Suppressor macrophage treated with lipopolysaccharide for 4 hours (primary cell): ENCODE data around the gene TIMP1.

Source experiments
- DNase-seq: peaks from one replicate; pipeline ENCODE4 v3.0.0-alpha.2; 2020

TIMP1 gene

DNA sequence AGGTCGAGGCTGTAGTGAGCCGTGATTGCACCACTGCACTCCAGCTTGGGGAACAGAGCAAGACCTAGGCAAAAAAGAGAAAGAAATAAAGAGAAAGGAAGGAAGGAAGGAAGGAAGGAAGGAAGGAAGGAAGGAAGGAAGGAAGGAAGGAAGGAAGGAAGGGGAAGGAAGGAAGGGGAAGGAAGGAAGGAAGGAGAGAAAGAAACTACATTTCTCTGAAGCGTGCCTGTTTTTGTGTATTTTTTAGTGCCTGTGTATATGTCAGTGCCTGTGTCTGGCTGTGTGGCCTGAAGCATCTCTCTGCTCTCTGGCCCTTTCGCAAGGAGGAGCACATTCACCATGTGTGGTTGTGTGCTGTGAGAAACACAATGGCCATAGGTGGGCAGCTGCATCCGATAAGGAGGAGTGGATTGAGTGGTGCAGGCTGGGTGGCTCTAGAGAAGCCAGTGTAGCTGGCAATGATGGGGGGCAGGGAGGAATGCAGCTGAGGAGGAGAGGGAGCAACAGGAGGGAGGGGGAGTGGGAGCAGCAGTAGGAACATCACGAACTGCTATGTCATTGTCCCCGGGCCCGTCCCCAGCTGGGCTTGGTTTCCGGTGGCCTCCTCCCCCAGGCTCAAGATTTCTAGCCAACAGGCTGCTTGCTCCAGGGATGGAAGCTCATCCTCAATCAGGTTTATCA lies 26.0 kb downstream of the TIMP1 start:
- DNase-seq, result no peak

DNA sequence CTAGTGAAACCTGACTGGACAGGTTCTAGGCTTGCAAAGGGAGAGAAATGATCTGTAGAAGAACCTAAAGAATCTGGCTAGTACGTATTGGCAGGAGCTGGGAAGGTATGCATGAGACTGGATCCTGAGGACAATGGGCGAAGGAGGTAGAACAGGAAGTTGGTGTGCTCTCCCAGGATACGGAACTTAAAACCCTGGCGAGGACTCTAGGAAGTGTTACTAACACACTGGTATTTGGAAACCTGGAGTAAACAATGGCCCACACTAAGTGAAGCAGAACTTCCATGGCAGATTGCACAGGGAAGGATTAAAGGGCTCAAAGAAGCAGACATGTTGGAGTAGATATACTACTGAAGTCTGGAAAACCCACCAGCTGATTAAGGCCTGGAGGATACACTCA lies 28.3 kb downstream of the TIMP1 start:
- no peak for DNase-seq

DNA sequence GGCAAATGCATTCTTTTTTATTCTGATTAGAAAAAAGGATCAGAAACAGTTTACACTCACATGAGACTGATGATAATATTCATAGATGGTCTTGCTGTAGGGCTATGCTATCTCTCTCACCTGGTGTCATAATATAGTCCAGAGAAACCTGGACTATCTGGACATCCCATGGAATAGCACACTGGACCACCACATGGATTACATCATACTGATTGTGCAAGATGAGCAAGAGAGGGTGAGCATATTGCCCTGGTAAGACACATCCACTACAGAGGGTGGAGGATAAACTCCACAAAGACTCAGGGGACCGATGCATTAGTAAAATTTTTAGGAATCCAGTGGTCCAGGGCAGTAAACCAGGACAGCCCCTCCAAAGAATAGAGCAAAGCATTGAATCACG lies 29.3 kb downstream of the TIMP1 start:
- DNase-seq, result no peak

DNA sequence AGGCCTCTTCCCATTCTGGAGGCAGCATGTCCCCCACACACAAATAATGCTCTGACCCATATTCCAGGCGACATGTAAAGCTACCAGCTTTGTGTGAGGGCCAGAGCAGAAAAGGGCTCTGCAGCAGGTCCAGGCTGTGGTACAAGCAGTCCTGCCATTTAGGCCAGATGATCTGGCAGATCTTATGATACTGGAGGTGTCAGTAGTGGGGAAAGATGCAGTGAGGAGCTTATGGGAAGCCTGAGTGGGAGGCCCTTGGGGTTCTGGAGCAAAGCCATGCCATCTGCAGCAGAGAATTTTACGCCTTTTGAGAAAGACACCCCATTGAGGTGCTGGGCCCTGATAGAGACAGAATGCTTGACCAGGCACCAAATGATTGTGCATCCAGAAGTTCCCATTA lies 29.7 kb downstream of the TIMP1 start:
- no peak for DNase-seq

DNA sequence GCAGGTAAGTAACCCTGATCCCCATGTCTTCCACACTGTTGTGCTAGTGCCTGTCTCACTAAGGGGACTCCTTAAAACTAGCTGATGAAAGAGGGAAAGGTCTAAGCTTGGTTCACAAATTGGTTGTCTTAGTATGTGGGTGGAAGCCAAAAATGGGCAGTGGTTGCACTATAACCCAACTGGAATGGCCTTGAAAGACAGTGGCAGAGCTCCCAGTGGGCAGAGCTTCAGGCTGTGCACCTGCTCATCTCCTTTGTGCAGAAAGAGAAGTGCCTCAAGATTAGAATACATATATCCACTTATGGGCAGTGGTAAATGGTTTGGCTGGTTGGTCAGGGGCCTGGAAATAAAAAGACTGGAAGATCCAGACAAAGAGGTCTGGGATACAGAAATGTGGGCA lies 30.2 kb downstream of the TIMP1 start:
- no peak for DNase-seq

DNA sequence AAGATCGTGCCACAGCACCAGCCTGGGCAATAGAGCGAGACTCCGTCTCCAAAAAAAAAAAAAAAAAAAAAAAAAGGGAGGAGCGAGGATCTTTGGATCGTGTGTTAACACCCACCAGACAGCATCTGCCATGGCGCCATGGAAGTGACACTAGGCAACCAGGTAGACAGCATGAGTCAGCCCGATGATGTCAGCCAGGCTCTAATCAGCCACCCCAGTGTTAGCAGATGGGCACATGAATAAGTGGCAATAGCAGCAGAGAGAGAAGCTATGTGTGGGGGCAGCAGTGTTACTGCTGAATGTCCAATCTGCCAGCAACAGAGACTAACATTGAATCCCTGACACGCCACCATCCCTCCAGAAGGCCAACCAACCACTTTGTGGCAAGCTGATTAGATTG lies 30.8 kb downstream of the TIMP1 start:
- DNase-seq, result no peak

DNA sequence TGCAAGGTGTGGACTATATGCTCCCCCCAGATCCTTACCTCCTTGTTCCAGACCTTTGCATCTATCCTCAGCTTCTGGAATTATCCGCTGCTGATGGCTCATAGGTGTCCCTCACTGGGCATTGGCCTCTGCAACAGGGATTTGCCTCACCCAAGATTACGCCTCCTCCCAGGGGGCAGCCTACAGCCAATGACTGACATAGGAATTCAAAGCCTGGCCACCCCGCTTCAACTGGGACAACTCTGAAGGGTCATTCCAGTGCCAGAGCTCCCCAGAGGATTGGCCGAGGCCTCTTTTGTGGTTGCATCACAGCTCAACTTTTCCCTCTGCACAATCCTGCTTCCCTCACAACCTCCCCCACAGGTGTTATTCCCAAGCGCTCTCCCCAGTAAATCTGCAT lies 32.4 kb downstream of the TIMP1 start:
- no peak for DNase-seq

DNA sequence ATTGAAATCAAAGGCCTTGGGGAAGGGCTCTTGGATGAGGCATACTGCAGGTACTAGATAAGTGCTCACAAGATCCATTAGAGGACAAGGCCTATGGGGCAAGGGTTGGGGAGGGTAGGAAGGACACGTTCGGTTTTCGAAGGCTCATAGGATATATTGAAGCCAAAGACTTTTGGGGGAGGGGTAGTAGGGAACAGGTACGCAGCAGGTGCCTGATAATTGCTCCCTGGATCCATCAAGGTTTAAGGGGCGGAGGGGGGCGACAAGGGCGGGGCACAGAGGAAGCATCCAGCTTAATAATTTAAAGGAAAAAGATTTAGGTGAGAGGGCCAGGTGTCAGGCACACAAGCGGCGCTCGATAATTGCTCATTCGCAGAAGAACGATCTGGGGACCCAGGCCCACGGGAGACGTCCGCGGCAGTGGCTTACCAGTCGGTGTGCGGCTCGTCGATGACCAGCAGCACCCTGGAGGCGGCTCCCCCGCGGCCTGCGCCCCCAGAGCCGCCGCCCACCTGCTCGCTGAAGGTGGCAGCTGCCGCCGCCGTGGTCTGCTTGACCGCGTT lies 36.8 kb downstream of the TIMP1 start:
- DNase-seq, result no peak

DNA sequence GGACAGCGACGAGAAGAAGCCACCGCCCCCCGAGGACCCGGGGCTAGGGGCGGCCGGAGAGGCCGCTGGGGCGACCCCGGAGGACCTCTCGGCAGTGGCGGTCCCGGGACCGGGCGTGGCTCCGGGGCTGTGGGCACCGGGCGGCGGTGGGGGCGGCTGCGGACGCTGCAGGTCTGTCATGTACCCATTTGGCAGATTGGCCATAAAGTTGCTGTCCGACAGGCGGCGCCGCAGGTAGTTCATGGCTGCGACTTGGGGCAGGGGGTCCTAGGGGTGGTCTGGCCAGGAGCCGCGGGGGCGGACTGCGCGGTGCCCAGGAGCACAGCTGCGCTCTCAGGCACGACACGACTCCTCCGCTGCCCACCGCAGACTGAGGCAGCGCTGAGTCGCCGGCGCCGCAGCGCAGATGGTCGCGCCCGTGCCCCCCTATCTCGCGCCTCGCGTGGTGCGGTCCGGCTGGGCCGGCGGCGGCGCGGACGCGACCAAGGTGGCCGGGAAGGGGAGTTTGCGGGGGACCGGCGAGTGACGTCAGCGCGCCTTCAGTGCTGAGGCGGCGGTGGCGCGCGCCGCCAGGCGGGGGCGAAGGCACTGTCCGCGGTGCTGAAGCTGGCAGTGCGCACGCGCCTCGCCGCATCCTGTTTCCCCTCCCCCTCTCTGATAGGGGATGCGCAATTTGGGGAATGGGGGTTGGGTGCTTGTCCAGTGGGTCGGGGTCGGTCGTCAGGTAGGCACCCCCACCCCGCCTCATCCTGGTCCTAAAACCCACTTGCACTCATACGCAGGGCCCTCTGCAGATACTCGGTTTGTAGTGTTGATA lies 37.5 kb downstream of the TIMP1 start, which contains the start of gene SYN1:
Gene SYN1 (minus strand): TSS at position 372 of the 817 bp plus-strand sequence. CDS start 129 bp downstream, at position 243.
- DNase-seq, result peak; percentile 85

DNA sequence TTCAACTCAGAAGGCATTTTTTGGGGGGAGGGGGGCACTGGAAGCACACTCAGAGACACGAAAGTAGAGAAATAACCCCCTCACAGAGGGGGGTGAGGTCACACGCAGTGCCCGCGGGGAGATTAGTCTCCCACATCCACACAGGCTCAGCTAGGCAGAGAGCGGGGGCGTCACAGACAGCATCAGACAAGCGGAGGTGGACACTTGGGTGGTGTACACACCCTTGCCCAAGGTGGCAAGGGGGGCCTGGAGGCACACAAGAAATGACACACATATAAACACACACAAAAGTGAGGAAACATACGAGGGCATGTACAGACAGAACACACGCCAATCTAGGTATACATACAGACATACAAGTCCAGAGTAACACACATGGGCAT lies 38.1 kb downstream of the TIMP1 start:
- DNase-seq, result no peak

DNA sequence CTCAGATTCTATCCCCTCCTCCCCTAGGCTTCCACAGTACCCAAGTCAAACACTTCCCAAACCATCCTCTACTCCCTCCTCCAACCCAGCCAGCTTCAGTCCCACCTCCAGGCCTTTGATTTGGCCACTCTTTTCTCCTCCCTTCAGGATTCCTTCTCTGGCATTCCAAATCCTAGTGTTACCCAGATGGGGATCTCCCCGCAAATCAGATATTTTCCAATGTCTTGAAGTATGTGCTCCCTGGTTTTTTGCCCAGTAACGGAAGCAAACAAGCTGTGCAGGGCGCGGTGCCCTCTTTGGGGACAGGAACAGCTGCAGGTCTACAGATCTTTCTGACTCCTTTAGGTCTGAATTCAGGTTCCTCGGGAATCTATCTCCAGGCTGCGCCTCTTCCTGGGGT lies 39.6 kb downstream of the TIMP1 start:
- DNase-seq, result no peak

DNA sequence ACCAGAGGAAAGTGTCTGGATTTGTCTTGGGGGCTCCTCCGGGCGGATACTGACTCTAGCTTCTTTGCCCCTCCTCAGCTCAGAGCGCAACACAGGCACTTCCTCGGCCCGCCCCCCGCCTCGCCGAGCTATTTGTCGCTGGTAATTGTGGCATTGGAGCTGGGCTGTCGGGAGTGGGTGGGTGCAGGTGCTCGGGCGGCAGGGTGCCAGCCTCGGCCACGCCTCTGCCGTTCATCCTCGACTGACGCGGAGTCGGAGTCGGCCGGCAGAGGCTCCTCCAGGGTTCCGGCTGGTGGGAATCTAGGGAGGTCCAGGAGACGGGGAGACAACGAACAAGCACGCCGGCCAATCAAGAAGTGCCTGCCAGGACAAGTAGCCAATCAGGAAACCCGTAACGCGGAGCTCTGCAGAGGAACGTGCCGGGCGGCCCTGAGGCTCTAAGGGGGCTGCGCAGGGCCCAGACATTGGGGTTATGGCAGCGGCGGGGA lies 41.3 kb downstream of the TIMP1 start:
- DNase-seq, result peak; percentile 58

DNA sequence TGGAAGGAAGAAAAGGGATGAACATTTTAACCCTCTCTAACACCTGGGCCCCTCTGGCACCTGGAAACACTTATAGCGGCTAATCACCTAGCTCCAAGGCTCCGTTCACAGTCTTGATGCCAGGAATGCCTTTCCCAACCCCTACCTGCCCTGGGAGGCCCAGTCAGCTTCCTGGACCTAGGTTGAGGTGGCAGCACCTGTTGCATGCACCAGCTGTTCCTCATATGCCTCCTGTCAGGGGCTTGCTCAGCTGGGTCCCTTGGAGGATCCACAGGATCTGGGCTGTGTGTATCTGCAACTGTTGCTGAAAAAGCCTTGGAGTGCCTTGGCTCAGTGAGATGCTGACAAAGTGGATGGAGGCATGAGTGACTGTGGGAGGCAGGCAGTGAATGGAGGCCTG lies 43.1 kb downstream of the TIMP1 start:
- no peak for DNase-seq

DNA sequence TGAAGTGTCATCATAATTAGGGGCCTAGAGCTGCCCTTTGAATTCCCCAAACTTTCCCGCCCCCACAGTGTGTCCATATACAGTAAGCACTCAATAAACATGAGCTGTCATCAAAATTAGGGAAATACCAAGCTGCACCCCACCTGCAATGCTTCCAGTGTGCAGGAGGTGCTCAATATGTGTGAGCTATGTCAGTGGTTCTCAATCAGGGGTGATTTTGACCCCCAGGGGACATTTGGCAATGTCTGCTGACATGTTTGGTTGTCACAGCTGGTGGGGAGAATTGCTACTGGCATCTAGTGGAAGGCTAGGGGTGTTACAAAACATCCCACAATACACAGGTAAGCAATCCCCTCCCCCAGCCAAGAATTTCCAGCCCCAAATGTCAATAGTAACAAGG lies 46.7 kb downstream of the TIMP1 start:
- DNase-seq, result peak; percentile 38

DNA sequence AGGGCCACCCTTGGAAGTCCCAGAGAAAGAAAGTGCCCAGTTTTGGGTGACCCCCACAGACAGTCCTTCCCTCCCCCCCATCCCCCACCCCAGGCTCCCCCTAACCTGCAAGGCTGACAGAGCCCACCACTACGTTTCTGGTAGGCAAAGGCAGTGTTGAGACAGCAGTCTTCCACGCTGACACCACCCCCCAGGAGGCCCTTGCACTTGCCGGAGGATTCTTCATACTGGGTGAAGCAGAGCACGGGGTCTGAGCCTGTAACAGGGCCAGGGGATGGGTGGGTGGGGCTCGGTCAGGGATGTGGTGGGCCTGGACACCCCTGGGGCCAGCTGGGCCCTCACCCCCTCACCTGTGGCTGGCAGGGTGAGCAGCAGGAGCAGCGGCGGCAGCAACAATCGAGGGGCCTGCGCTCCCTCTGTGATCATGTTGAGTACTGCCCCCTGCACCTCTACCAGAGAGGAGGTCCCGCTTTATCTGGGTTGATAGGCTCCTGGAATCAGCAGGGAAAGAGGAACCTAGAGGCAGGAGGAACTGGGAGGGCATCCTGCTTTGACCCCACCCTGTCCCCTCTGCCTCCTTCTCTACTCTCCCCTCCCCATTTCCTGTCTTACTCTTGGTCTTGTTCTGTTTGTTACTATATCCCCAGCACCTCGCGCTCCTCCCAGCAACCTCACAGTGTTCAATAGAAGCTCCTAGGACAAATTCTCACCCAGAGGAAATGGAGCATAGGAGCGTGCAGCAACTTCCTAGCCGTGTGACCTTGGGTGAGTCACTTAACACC lies 47.4 kb downstream of the TIMP1 start, which contains the start of gene CFP:
Gene CFP (minus strand): TSS at position 512 of the 782 bp plus-strand sequence. CDS start 86 bp downstream, at position 426.
- no peak for DNase-seq

DNA sequence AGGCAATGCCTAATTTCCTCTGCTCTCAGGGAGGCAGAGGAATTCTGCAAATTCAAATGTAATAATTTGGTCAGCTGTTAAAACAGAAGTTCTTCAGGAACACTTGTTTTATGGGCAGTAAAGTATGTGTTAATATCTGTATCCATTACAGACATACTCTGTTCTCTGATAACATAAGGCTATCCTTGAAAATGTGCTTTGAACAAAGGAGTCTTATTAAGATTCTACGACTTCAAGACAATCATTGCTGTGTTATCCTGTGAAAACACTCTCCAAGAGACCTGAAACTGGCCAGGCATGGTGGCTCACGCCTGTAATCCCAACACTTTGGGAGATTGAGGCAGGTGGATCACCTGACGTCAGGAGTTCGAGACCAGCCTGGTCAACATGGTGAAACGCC lies 49.4 kb downstream of the TIMP1 start:
- DNase-seq, result no peak

DNA sequence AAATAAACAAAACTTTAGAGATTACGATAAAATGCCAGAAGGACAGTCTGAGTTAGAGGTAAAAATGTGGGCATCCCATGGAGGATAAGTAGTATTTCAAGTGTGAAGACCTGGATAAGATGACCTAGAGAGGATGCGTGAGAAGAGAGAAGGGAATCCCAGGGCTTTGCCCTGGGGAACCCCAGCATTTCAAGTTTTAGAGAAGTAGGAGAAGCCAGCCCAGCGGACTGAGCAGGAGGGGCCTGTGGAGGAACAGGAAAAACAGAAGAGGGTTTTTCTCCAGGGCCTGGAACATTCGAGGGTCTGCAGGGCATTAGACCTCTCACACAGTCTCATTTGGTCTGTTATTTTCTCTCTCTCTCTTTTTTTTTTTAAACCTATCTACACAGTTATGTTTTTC lies 50.4 kb downstream of the TIMP1 start:
- peak; percentile 80 for DNase-seq

DNA sequence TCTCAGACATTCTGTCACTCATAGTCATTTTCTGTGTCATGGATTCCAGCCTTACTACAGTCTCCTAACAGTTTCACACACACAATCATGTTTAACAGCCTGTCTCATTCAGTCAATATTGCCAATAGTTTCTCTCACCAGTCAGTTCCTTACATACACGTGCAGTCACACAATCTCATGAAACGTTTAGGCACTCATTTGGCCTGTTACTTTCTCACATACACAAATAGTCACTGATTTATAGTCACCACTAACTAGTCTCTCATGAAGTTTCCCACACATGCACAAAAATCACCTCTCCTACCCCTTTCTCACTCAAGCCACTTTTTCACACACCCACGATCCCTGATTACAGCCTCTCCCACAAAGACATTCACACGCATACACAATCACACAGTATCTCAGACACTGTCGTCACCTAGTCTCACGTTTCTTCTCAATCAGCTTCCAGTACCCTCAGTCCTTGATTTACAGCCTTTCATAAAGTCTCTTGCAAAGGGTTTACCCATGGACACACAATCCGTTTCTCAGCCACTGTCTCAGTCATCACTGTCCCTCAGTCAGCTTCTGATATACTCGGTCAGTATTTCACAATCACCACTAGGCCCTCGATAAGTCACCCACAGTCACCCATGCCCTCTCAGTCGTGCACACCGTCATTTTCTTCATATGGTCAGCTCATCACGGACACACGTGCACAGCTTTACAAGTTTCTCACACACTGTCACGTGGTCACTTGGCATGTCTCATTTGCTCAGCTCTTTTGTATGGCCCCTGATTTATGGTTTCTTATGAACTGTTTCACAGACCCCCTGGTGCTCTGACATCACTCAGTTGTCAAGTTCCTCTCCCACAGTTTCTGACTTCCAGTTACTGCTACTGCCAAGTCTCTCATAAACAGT lies 51.7 kb downstream of the TIMP1 start:
- DNase-seq, result peak; percentile 89

DNA sequence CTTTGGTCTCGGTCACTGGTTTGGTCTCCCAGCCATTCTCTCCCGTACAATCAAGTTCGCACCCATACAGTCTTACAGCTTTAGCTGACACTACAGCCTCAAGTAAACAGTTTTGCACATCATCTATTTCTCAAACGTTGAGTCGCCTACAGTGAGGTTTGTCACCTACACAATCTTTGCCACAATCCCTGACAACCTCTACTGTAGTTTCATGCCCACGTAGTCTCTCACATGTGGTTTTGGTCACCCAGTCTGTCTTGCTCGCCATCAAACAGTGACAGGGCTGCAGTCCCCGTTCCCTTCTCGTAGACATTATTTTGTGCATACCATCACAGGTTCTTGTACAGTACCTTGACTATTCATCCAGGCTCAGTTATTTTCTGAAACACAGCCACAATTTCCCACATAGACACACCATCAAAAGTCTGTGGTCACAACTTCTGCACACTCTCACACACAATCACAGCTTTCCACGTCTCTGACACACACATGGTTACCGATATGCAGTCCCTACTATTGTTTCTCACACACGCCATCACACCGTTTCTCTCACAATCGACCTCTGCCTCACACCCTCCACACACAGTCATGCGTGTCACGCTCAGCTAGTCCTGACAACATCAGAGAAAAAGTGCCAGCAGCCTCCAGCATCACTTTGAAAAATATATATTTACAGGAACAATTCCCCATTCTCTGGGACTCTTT lies 52.8 kb downstream of the TIMP1 start:
- DNase-seq, result no peak
